Liver (tissue), 9 donors: ENCODE results near the gene ZNF532. TPM values are rescaled to one million over a fixed set of nuclear protein-coding genes. Genes with fewer than 3 reads are reported as not detected.

Experiments
- DNase-seq: peaks from one replicate; pipeline ENCODE4 v3.0.0-alpha.2; 2017; ENCODE audit warnings: low spot score
- H3K27ac ChIP-seq, 2 donors: one replicate each; pipeline ENCODE4 v1.7.0; 2013; ENCODE audit warnings: inconsistent platforms in 2 of 2, low read length in 2 of 2, control low read depth in 1 of 2, low read depth in 1 of 2, mild to moderate bottlenecking in 1 of 2
- H3K27me3 ChIP-seq, 4 donors: one replicate each; pipeline versions ENCODE4 v1.6.1 to v1.7.0; 2013; ENCODE audit warnings: low read length in 3 of 4, inconsistent platforms in 1 of 4, mild to moderate bottlenecking in 1 of 4, moderate library complexity in 1 of 4; ENCODE audit not compliant: control insufficient read depth in 4 of 4, insufficient read depth in 4 of 4
- H3K36me3 ChIP-seq, 4 donors: one replicate each; pipeline versions ENCODE4 v1.6.1 to v1.7.0; 2013; ENCODE audit warnings: low read length in 3 of 4, mild to moderate bottlenecking in 3 of 4, low read depth in 1 of 4, moderate library complexity in 1 of 4; ENCODE audit not compliant: control insufficient read depth in 4 of 4, insufficient read depth in 3 of 4
- H3K4me1 ChIP-seq, 4 donors: one replicate each; pipeline versions ENCODE4 v1.6.1 to v1.7.0; 2013; ENCODE audit warnings: low read length in 3 of 4, mild to moderate bottlenecking in 3 of 4, moderate library complexity in 1 of 4; ENCODE audit not compliant: control insufficient read depth in 4 of 4, insufficient read depth in 4 of 4
- H3K4me3 ChIP-seq, 3 donors: one replicate each; pipeline versions ENCODE4 v1.6.1 to v1.7.0; 2013; ENCODE audit warnings: low read length in 3 of 3, control low read depth in 1 of 3, low read depth in 1 of 3, mild to moderate bottlenecking in 1 of 3
- H3K9ac ChIP-seq, 2 donors: one replicate each; pipeline ENCODE4 v1.7.0; 2013; ENCODE audit warnings: low read length in 2 of 2, mild to moderate bottlenecking in 2 of 2, moderate library complexity in 2 of 2, control low read depth in 1 of 2, low read depth in 1 of 2
- H3K9me3 ChIP-seq, 4 donors: one replicate each; pipeline versions ENCODE4 v1.6.1 to v1.7.0; 2013; ENCODE audit warnings: low read length in 3 of 4; ENCODE audit not compliant: control insufficient read depth in 4 of 4
- ATF3 ChIP-seq: IDR thresholded peaks from 2 replicates; pipeline ENCODE4 v1.6.1; 2016; ENCODE audit warnings: antibody characterized with exemption
- CTCF ChIP-seq: fragments of 150-350 bp; IDR thresholded peaks from 2 replicates; pipeline ENCODE4 v1.5.1; 2017; ENCODE audit warnings: improper control_type of control experiment, low read depth, low read length; ENCODE audit not compliant: missing input control
- EGR1 ChIP-seq, 2 donors: IDR thresholded peaks; 2 replicates each; pipeline ENCODE4 v1.6.1; 2016 to 2018; ENCODE audit warnings: antibody characterized with exemption in 2 of 2, low read depth in 2 of 2
- FOXA2 ChIP-seq: IDR thresholded peaks from 2 replicates; pipeline ENCODE4 v1.6.1; 2016; ENCODE audit warnings: antibody characterized with exemption
- GABPA ChIP-seq, 2 donors: IDR thresholded peaks in 1 of 2; conservative IDR thresholded peaks in 1 of 2; 2 replicates each; pipeline ENCODE4 v1.6.1; 2016; ENCODE audit warnings: antibody characterized with exemption in 2 of 2, mild to moderate bottlenecking in 1 of 2, moderate library complexity in 1 of 2
- HNF4A ChIP-seq, 2 donors: conservative IDR thresholded peaks; 2 replicates each; pipeline ENCODE4 v1.6.1; 2016; ENCODE audit warnings: antibody characterized with exemption in 2 of 2, mild to moderate bottlenecking in 2 of 2
- HNF4G ChIP-seq: IDR thresholded peaks from 2 replicates; pipeline ENCODE4 v1.6.1; 2016; ENCODE audit warnings: antibody characterized with exemption
- JUND ChIP-seq, 2 donors: IDR thresholded peaks; 2 replicates each; pipeline ENCODE4 v1.6.1; 2016; ENCODE audit warnings: antibody characterized with exemption in 2 of 2
- RAD21 ChIP-seq, 2 donors: IDR thresholded peaks; 2 replicates each; pipeline ENCODE4 v1.6.1; 2016; ENCODE audit warnings: antibody characterized with exemption in 2 of 2, mild to moderate bottlenecking in 2 of 2
- REST ChIP-seq: IDR thresholded peaks from 2 replicates; pipeline ENCODE4 v1.6.1; 2016; ENCODE audit warnings: antibody characterized with exemption, mild to moderate bottlenecking
- RXRA ChIP-seq, 2 donors: IDR thresholded peaks; 2 replicates each; pipeline ENCODE4 v1.6.1; 2017 to 2018; ENCODE audit warnings: antibody characterized with exemption in 2 of 2, mild to moderate bottlenecking in 1 of 2
- SP1 ChIP-seq: IDR thresholded peaks from 2 replicates; pipeline ENCODE4 v1.6.1; 2018; ENCODE audit warnings: antibody characterized with exemption, mild to moderate bottlenecking
- YY1 ChIP-seq: IDR thresholded peaks from 2 replicates; pipeline ENCODE4 v1.6.1; 2016; ENCODE audit warnings: antibody characterized with exemption, mild to moderate bottlenecking
- ZBTB33 ChIP-seq: IDR thresholded peaks from 2 replicates; pipeline ENCODE4 v1.6.1; 2016; ENCODE audit warnings: antibody characterized with exemption
- WGBS: extraction: QIAGEN DNeasy Blood & Tissue Kit; methylation state at CpG from one replicate; pipeline ENCODE4 v1.1.7; 2013; 5-methylcytosine and 5-hydroxymethylcytosine counted together
- polyA plus RNA-seq, 2 donors: library from polyadenylated mRNA; stranded (reverse) in 1 of 2; unstranded in 1 of 2; fragments of 200-250 nt in 1 of 2; fragments of >200 nt in 1 of 2; fragmentation: Nextera tagmentation in 1 of 2; extraction: Ambion mirVana in 1 of 2; gene quantifications; one replicate each; pipeline versions ENCODE4 v1.2.1 to v1.2.3, GENCODE V29; 2013 to 2015
- total RNA-seq, 2 donors: library from RNA; depleted of rRNA; stranded (reverse); fragments of >200 nt; gene quantifications; one replicate each; pipeline ENCODE4 v1.2.3, GENCODE V29; 2014
- donor health status: healthy.
- donor health status: healthy.
- donor health status: healthy.
- donor health status: healthy.
- donor health status: healthy.

The ZNF532 gene
- total and polyA plus RNA-seq, 4 donors, result 0.68 to 5.6 (median 2.5) TPM

- TF ChIP-seq CTCF (no peak), EGR1 (IDR thresholded peaks at IDR 0.05; ENCODE audit: low read depth in 2 of 2) (no peak), SP1 (no peak), FOXA2 (no peak), RXRA (IDR thresholded peaks at IDR 0.05) (no peak), JUND (IDR thresholded peaks at IDR 0.05) (no peak)
These were observed 46.6 kb downstream of the ZNF532 start (continued) for GRCh38 chr18:58911241-58911640.

GRCh38 chr18:58911766-58912165 is 47.1 kb downstream of the ZNF532 start:
- no peaks in the 10 kb centered on the region for H3K9me3 ChIP-seq
- H3K4me1 ChIP-seq, result no peaks in the 10 kb centered on the region
- H3K27ac ChIP-seq, result no peak overlapping the region
- 71% methylated on average over 8 of the region's 8 CpGs for WGBS
- no peak for DNase-seq
- no peaks in the 10 kb centered on the region for H3K36me3 ChIP-seq
- TF ChIP-seq GABPA (IDR thresholded peaks at IDR 0.05 in 1 of 2, conservative IDR thresholded peaks at IDR 0.05 in 1 of 2) (no peak), FOXA2 (no peak)
- no peak overlapping the region for H3K4me3 ChIP-seq
- H3K9ac ChIP-seq, result no peak overlapping the region
- H3K27me3 ChIP-seq, result no peaks in the 10 kb centered on the region

GRCh38 chr18:58915006-58915799 is 50.5 kb downstream of the ZNF532 start:
- DNase-seq, result no peak
- no peak overlapping the region for H3K9ac ChIP-seq
- WGBS, result 92% methylated on average over 14 of the region's 14 CpGs
- TF ChIP-seq JUND (IDR thresholded peaks at IDR 0.05), result no peak
- TF ChIP-seq GABPA (IDR thresholded peaks at IDR 0.05 in 1 of 2, conservative IDR thresholded peaks at IDR 0.05 in 1 of 2), result no peak
- no peak for TF ChIP-seq ZBTB33
- TF ChIP-seq YY1, result no peak
- no peak for TF ChIP-seq RXRA (IDR thresholded peaks at IDR 0.05)
- TF ChIP-seq HNF4A (conservative IDR thresholded peaks at IDR 0.05), result no peak
- TF ChIP-seq REST, result no peak
- TF ChIP-seq ATF3, result no peak
- no peak for TF ChIP-seq RAD21 (IDR thresholded peaks at IDR 0.05)
- TF ChIP-seq CTCF, result no peak
- no peak for TF ChIP-seq FOXA2
- no peak for TF ChIP-seq HNF4G
- no peaks in the 10 kb centered on the region for H3K9me3 ChIP-seq
- H3K27ac ChIP-seq, result no peak overlapping the region
- no peaks in the 10 kb centered on the region for H3K4me1 ChIP-seq
- H3K36me3 ChIP-seq, result peaks cover 0 to 5% (median 0%) of the 10 kb centered on the region in 4 donors
- no peaks in the 10 kb centered on the region for H3K27me3 ChIP-seq
- no peak overlapping the region for H3K4me3 ChIP-seq
